Measurements from ENCODE around the gene KCNJ6.
"Not testable (repeated sequence)": the region's sequence is repeated elsewhere in the genome, so short reads cannot be mapped to it uniquely, and the experiment has no call there.

- TF ChIP-seq CTCF (IDR thresholded peaks at IDR 0.05; ENCODE audit: poor library complexity); EZH2phosphoT487 (IDR thresholded peaks at IDR 0.05; ENCODE audit: low read depth, severe bottlenecking, unreplicated experiment): not testable (repeated sequence)
These were observed 203.7 kb downstream of the KCNJ6 start for GRCh38 chr21:37712569-37712934.

All from hepatocyte (in vitro differentiated cells).